ENCODE data around the gene NCAM1. TPM values are rescaled to one million over a fixed set of nuclear protein-coding genes. Genes with fewer than 3 reads are reported as not detected.

The NCAM1 gene
- total and polyA plus RNA-seq, 2 donors from 2014 or later: 1.7 to 3.0 TPM

DNA sequence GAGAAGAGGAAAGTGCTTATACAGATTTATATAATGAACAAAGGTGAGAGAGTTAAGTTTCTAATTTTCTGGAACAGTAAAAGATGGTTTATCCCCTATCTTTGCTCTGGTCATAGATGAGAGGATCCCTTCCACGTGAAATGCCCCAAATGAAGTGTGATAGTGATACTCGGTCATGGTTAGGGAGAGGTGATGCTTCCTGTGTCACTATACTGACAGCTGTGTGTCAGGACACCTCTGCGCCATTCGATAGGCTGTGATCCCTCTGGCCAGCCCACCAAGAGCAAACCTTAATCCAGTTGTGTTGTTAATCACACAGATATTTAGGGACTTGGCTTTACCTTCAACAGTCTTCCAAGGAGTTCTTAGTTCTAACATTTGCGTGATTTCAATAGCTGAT lies 57.7 kb downstream of the NCAM1 start:
- no peak overlapping the region for H3K4me3 ChIP-seq (ENCODE audit: low read length in 3 of 3)
- intact Hi-C loops (cut with DNase I): no loop called here
- DNase-seq: no peak
- H3K9ac ChIP-seq (ENCODE audit: low read length in 3 of 3): no peak overlapping the region
- no peaks in the 10 kb centered on the region for H3K27me3 ChIP-seq (ENCODE audit: control insufficient read depth, insufficient read depth, low read length)
- H3K27ac ChIP-seq (ENCODE audit: low read depth in 2 of 2, low read length in 2 of 2): no peak overlapping the region
- no peaks in the 10 kb centered on the region for H3K36me3 ChIP-seq (ENCODE audit: control insufficient read depth in 2 of 3, insufficient read depth in 3 of 3, low read length in 3 of 3)
- TF ChIP-seq, protein P1, sequence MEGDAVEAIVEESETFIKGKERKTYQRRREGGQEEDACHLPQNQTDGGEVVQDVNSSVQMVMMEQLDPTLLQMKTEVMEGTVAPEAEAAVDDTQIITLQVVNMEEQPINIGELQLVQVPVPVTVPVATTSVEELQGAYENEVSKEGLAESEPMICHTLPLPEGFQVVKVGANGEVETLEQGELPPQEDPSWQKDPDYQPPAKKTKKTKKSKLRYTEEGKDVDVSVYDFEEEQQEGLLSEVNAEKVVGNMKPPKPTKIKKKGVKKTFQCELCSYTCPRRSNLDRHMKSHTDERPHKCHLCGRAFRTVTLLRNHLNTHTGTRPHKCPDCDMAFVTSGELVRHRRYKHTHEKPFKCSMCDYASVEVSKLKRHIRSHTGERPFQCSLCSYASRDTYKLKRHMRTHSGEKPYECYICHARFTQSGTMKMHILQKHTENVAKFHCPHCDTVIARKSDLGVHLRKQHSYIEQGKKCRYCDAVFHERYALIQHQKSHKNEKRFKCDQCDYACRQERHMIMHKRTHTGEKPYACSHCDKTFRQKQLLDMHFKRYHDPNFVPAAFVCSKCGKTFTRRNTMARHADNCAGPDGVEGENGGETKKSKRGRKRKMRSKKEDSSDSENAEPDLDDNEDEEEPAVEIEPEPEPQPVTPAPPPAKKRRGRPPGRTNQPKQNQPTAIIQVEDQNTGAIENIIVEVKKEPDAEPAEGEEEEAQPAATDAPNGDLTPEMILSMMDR (IDR thresholded peaks at IDR 0.05; ENCODE audit: borderline replicate concordance, extremely low read depth, insufficient read depth): no peak
- no peak for FAIRE-seq
- H3K9me3 ChIP-seq (ENCODE audit: control insufficient read depth in 2 of 3, insufficient read depth in 1 of 3, low read length in 3 of 3): no peaks in the 10 kb centered on the region
- no peaks in the 10 kb centered on the region for H3K4me1 ChIP-seq (ENCODE audit: control insufficient read depth in 2 of 3, insufficient read depth in 2 of 3, low read depth in 1 of 3, low read length in 3 of 3)

DNA sequence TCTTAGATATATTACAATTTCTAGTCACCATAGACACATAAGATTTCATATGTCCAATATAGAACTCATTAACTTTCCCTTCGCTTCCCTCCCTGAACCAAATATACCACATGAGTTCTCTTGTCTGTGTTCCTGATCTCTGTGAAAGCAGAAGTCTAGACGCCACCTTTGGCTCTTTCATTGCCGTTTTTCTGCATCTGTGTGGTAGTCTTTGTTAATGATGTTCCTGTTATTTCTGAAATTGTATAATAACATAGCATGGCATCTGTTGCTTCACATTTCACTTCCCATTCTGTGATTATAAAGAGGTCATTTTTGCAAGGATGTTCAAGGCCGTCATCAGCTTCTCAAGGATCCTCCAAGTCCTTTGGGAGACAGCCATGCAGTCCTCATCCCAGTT lies 58.5 kb downstream of the NCAM1 start:
- Histone ChIP-seq H3K4me1 (ENCODE audit: control insufficient read depth in 2 of 3, insufficient read depth in 2 of 3, low read depth in 1 of 3, low read length in 3 of 3) (no peaks in the 10 kb centered on the region), H3K36me3 (ENCODE audit: control insufficient read depth in 2 of 3, insufficient read depth in 3 of 3, low read length in 3 of 3) (no peaks in the 10 kb centered on the region), H3K27ac (ENCODE audit: low read depth in 2 of 2, low read length in 2 of 2) (no peak overlapping the region), H3K9ac (ENCODE audit: low read length in 3 of 3) (no peak overlapping the region), H3K4me3 (ENCODE audit: low read length in 3 of 3) (no peak overlapping the region), H3K9me3 (ENCODE audit: control insufficient read depth in 2 of 3, insufficient read depth in 1 of 3, low read length in 3 of 3) (no peaks in the 10 kb centered on the region), H3K27me3 (ENCODE audit: control insufficient read depth, insufficient read depth, low read length) (no peaks in the 10 kb centered on the region)
- DNase-seq: no peak
- TF ChIP-seq, protein P1 (IDR thresholded peaks at IDR 0.05; ENCODE audit: borderline replicate concordance, extremely low read depth, insufficient read depth): no peak
- intact Hi-C loops (cut with DNase I): no loop called here
- no peak for FAIRE-seq

DNA sequence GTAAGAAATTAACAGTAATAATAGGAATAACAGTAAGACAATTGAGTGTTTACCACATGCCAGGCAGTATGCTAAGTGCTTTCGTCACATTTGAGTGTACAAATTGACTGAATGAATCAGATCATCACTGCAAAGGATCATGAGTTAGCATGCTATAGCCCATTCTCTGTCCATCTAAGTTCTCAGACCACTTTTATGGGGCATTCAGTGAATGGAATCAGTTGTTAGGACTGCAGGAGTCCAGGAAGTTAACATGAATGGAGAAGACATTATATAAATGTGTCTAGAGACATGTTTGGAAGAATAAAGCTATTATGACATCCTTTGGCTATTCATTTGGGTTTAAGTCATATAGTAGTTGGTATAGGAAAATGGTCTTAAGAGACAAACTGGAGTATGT lies 59.9 kb downstream of the NCAM1 start:
- Histone ChIP-seq H3K9me3 (ENCODE audit: control insufficient read depth in 2 of 3, insufficient read depth in 1 of 3, low read length in 3 of 3) (no peaks in the 10 kb centered on the region), H3K9ac (ENCODE audit: low read length in 3 of 3) (no peak overlapping the region), H3K27ac (ENCODE audit: low read depth in 2 of 2, low read length in 2 of 2) (no peak overlapping the region), H3K4me3 (ENCODE audit: low read length in 3 of 3) (no peak overlapping the region), H3K4me1 (ENCODE audit: control insufficient read depth in 2 of 3, insufficient read depth in 2 of 3, low read depth in 1 of 3, low read length in 3 of 3) (no peaks in the 10 kb centered on the region), H3K27me3 (ENCODE audit: control insufficient read depth, insufficient read depth, low read length) (no peaks in the 10 kb centered on the region), H3K36me3 (ENCODE audit: control insufficient read depth in 2 of 3, insufficient read depth in 3 of 3, low read length in 3 of 3) (no peaks in the 10 kb centered on the region)
- intact Hi-C loops (cut with DNase I): no loop called here
- FAIRE-seq: no peak
- no peak for DNase-seq
- TF ChIP-seq, protein P1 (IDR thresholded peaks at IDR 0.05; ENCODE audit: borderline replicate concordance, extremely low read depth, insufficient read depth): no peak

DNA sequence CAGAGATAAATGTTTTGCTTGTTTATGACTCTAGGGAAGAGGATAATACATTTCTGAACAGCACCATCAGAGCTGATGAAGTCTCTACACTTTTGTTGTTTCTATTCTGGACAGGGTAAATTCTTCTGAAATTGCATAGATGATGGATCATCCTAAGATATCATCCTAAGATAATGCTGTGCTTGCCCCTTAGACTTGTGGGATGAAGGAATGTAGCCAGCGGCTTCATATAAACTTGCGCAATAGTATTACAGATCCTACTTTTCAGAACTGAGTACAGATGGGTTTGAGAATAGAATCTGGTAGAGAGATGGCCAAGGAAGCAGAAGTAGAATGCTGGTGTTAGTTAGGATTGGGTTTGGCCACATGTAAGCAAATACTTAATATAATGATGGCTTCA lies 61.0 kb downstream of the NCAM1 start:
- DNase-seq: no peak
- H3K9ac ChIP-seq (ENCODE audit: low read length in 3 of 3): no peak overlapping the region
- H3K4me3 ChIP-seq (ENCODE audit: low read length in 3 of 3): no peak overlapping the region
- H3K27me3 ChIP-seq (ENCODE audit: control insufficient read depth, insufficient read depth, low read length): no peaks in the 10 kb centered on the region
- no peaks in the 10 kb centered on the region for H3K36me3 ChIP-seq (ENCODE audit: control insufficient read depth in 2 of 3, insufficient read depth in 3 of 3, low read length in 3 of 3)
- no peaks in the 10 kb centered on the region for H3K9me3 ChIP-seq (ENCODE audit: control insufficient read depth in 2 of 3, insufficient read depth in 1 of 3, low read length in 3 of 3)
- intact Hi-C loops (cut with DNase I): no loop called here
- TF ChIP-seq, protein P1 (IDR thresholded peaks at IDR 0.05; ENCODE audit: borderline replicate concordance, extremely low read depth, insufficient read depth): no peak
- no peak overlapping the region for H3K27ac ChIP-seq (ENCODE audit: low read depth in 2 of 2, low read length in 2 of 2)
- no peak for FAIRE-seq
- H3K4me1 ChIP-seq (ENCODE audit: control insufficient read depth in 2 of 3, insufficient read depth in 2 of 3, low read depth in 1 of 3, low read length in 3 of 3): no peaks in the 10 kb centered on the region
